DND-41 (cell line): ENCODE results near the gene SPAG16.

Experiments
- EZH2 ChIP-seq: IDR thresholded peaks from 3 replicates; pipeline ENCODE4 v1.6.1; 2012; ENCODE audit warnings: borderline replicate concordance, low read depth, mild to moderate bottlenecking, moderate library complexity, low read length, inconsistent platforms; ENCODE audit not compliant: severe bottlenecking
- TF ChIP-seq, protein P1 (sequence below): IDR thresholded peaks from 2 replicates; pipeline ENCODE4 v1.5.1; 2012; ENCODE audit warnings: borderline replicate concordance, low read length, moderate library complexity, mild to moderate bottlenecking; ENCODE audit not compliant: poor library complexity, severe bottlenecking; ENCODE audit errors: extremely low read depth

DNA sequence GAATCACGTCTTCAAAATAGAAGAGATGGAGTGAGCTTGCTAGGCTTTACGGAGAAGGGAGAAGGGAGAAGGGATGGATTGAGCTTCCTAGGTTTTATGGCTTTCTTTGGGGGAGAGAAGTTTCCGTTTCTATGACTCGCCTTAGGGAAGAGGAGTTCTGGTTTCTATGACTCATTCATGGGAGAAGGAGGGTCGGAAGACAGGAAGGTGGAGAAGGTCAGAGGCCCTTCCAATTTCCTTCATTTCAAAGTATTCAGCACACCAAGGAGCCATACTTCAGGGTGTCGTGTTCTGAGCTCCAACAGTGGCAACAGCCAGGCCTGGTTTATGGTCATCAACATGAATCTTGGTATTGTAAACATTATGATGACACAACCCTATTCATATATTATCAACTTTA lies 841.9 kb downstream of the SPAG16 start:
- TF ChIP-seq, protein P1, sequence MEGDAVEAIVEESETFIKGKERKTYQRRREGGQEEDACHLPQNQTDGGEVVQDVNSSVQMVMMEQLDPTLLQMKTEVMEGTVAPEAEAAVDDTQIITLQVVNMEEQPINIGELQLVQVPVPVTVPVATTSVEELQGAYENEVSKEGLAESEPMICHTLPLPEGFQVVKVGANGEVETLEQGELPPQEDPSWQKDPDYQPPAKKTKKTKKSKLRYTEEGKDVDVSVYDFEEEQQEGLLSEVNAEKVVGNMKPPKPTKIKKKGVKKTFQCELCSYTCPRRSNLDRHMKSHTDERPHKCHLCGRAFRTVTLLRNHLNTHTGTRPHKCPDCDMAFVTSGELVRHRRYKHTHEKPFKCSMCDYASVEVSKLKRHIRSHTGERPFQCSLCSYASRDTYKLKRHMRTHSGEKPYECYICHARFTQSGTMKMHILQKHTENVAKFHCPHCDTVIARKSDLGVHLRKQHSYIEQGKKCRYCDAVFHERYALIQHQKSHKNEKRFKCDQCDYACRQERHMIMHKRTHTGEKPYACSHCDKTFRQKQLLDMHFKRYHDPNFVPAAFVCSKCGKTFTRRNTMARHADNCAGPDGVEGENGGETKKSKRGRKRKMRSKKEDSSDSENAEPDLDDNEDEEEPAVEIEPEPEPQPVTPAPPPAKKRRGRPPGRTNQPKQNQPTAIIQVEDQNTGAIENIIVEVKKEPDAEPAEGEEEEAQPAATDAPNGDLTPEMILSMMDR = no peak
- no peak for TF ChIP-seq EZH2
